H9 (cell line): ENCODE measurements around the gene GGTLC2. TPM values are rescaled to one million over a fixed set of nuclear protein-coding genes. Genes with fewer than 3 reads are reported as not detected.
"Not testable (repeated sequence)": the region's sequence is repeated elsewhere in the genome, so short reads cannot be mapped to it uniquely, and the experiment has no call there.

ENCODE experiments used
- DNase-seq: peaks from one replicate; pipeline ENCODE4 v3.0.0-alpha.2; 2017
- H2AFZ ChIP-seq: one replicate; pipeline ENCODE4 v1.6.1; 2013; ENCODE audit warnings: mild to moderate bottlenecking, low read length, control low read depth, moderate library complexity
- H2AK5ac ChIP-seq: 2 replicates; pipeline ENCODE4 v1.6.1; 2013; ENCODE audit warnings: low read length, control low read depth, mixed read lengths; ENCODE audit not compliant: insufficient read length
- H2BK120ac ChIP-seq: one replicate; pipeline ENCODE4 v1.6.1; 2013; ENCODE audit warnings: low read depth, mild to moderate bottlenecking, low read length, control low read depth, inconsistent platforms; ENCODE audit not compliant: poor library complexity, severe bottlenecking
- H2BK12ac ChIP-seq: 2 replicates; pipeline ENCODE4 v1.6.1; 2013; ENCODE audit warnings: low read length, control low read depth, mixed read lengths, low read depth; ENCODE audit not compliant: insufficient read length
- H2BK15ac ChIP-seq: 2 replicates; pipeline ENCODE4 v1.6.1; 2013; ENCODE audit warnings: low read depth, low read length, control low read depth
- H2BK20ac ChIP-seq: one replicate; pipeline ENCODE4 v1.6.1; 2013; ENCODE audit warnings: low read depth, mild to moderate bottlenecking, low read length, control low read depth, inconsistent platforms; ENCODE audit not compliant: poor library complexity, severe bottlenecking
- H2BK5ac ChIP-seq: 2 replicates; pipeline ENCODE4 v1.6.1; 2013; ENCODE audit warnings: low read length, control low read depth, mixed read lengths; ENCODE audit not compliant: insufficient read length
- H3K14ac ChIP-seq: 2 replicates; pipeline ENCODE4 v1.6.1; 2013; ENCODE audit warnings: low read length, control low read depth; ENCODE audit not compliant: insufficient read depth
- H3K18ac ChIP-seq: 2 replicates; pipeline ENCODE4 v1.6.1; 2013; ENCODE audit warnings: low read depth, mild to moderate bottlenecking, mixed read lengths, low read length, control low read depth; ENCODE audit not compliant: insufficient read length
- H3K23ac ChIP-seq: 2 replicates; pipeline ENCODE4 v1.6.1; 2013; ENCODE audit warnings: low read length, control low read depth, mixed read lengths, low read depth; ENCODE audit not compliant: insufficient read length
- H3K23me2 ChIP-seq: 2 replicates; pipeline ENCODE4 v1.6.1; 2013; ENCODE audit warnings: low read depth, mild to moderate bottlenecking, mixed read lengths, low read length, control low read depth; ENCODE audit not compliant: insufficient read length, poor library complexity, severe bottlenecking
- H3K27ac ChIP-seq: 2 replicates; pipeline ENCODE4 v1.5.1; 2013; ENCODE audit warnings: low read length, control low read depth, mixed read lengths, low read depth; ENCODE audit not compliant: insufficient read length
- H3K27me3 ChIP-seq: 2 replicates; pipeline ENCODE4 v1.6.1; 2013; ENCODE audit warnings: low read length, control low read depth, inconsistent platforms; ENCODE audit not compliant: insufficient read depth
- H3K4ac ChIP-seq: 2 replicates; pipeline ENCODE4 v1.6.1; 2013; ENCODE audit warnings: low read depth, mild to moderate bottlenecking, control low read depth, inconsistent platforms, low read length, moderate library complexity
- H3K4me1 ChIP-seq: 2 replicates; pipeline ENCODE4 v1.6.1; 2013; ENCODE audit warnings: low read length, control low read depth, inconsistent platforms; ENCODE audit not compliant: insufficient read depth
- H3K4me2 ChIP-seq: 2 replicates; pipeline ENCODE4 v1.6.1; 2013; ENCODE audit warnings: low read length, control low read depth, mixed read lengths; ENCODE audit not compliant: insufficient read length, insufficient read depth
- H3K56ac ChIP-seq: 2 replicates; pipeline ENCODE4 v1.6.1; 2013; ENCODE audit warnings: low read depth, mild to moderate bottlenecking, mixed read lengths, low read length, control low read depth; ENCODE audit not compliant: insufficient read length
- H3K79me1 ChIP-seq: 2 replicates; pipeline ENCODE4 v1.6.1; 2013; ENCODE audit warnings: low read depth, mild to moderate bottlenecking, moderate library complexity, low read length, control low read depth, inconsistent platforms; ENCODE audit not compliant: insufficient read depth, poor library complexity, severe bottlenecking
- H3K79me2 ChIP-seq: 2 replicates; pipeline ENCODE4 v1.6.1; 2013; ENCODE audit warnings: low read length, control low read depth, inconsistent platforms; ENCODE audit not compliant: insufficient read depth
- H3K9ac ChIP-seq: 2 replicates; pipeline ENCODE4 v1.6.1; 2013; ENCODE audit warnings: low read length, control low read depth, mixed read lengths; ENCODE audit not compliant: insufficient read length; ENCODE audit errors: extremely low read depth
- H3K9me3 ChIP-seq: one replicate; pipeline ENCODE4 v1.6.1; 2013; ENCODE audit warnings: low read depth, low read length, inconsistent platforms; ENCODE audit not compliant: control insufficient read depth
- H3T11ph ChIP-seq: one replicate; pipeline ENCODE4 v1.6.1; 2013; ENCODE audit warnings: mild to moderate bottlenecking, low read length, control low read depth, inconsistent platforms
- H4K20me1 ChIP-seq: one replicate; pipeline ENCODE4 v1.6.1; 2013; ENCODE audit not compliant: control insufficient read depth, insufficient read length, insufficient read depth
- H4K5ac ChIP-seq: 2 replicates; pipeline ENCODE4 v1.6.1; 2013; ENCODE audit warnings: low read depth, mild to moderate bottlenecking, mixed read lengths, low read length, control low read depth; ENCODE audit not compliant: insufficient read length
- H4K8ac ChIP-seq: replicated peaks from 2 replicates; pipeline ENCODE4 v1.6.1; 2013; ENCODE audit warnings: low read length, control low read depth, mixed read lengths, low read depth; ENCODE audit not compliant: insufficient read length
- H4K91ac ChIP-seq: 2 replicates; pipeline ENCODE4 v1.6.1; 2013; ENCODE audit warnings: low read depth, mild to moderate bottlenecking, moderate library complexity, mixed read lengths, low read length, control low read depth; ENCODE audit not compliant: insufficient read length
- H3K27ac Mint-ChIP-seq, 3 experiments: 2 replicates in 2 of 3; 3 replicates in 1 of 3; pipeline ENCODE4 v1.8.0; 2020 to 2021; ENCODE audit warnings: mixed read lengths in 3 of 3, mild to moderate bottlenecking in 1 of 3, moderate library complexity in 1 of 3
- H3K27me3 Mint-ChIP-seq: 2 replicates; pipeline ENCODE4 v1.8.0; 2021; ENCODE audit warnings: low read depth, mild to moderate bottlenecking, moderate library complexity, mixed read lengths
- H3K36me3 Mint-ChIP-seq, 3 experiments: 2 replicates in 2 of 3; 3 replicates in 1 of 3; pipeline ENCODE4 v1.8.0; 2020 to 2021; ENCODE audit warnings: low read depth in 3 of 3, mixed read lengths in 3 of 3; ENCODE audit not compliant: insufficient read depth in 1 of 3
- H3K4me1 Mint-ChIP-seq, 2 experiments: 2 replicates each; pipeline ENCODE4 v1.8.0; 2020; ENCODE audit warnings: mixed read lengths in 2 of 2
- H3K4me3 Mint-ChIP-seq, 2 experiments: 2 replicates in 1 of 2; 3 replicates in 1 of 2; pipeline ENCODE4 v1.8.0; 2020 to 2021; ENCODE audit warnings: mild to moderate bottlenecking in 2 of 2, mixed read lengths in 2 of 2, moderate library complexity in 1 of 2
- H3K9me3 Mint-ChIP-seq, 2 experiments: 2 replicates in 1 of 2; 3 replicates in 1 of 2; pipeline ENCODE4 v1.8.0; 2020; ENCODE audit warnings: mild to moderate bottlenecking in 2 of 2, mixed read lengths in 2 of 2, moderate library complexity in 1 of 2
- CTCF ChIP-seq: fragments of 200-600 bp; sonication (generic); conservative IDR thresholded peaks from 3 replicates; pipeline ENCODE4 v1.8.0; 2021; ENCODE audit warnings: antibody characterized with exemption, mild to moderate bottlenecking
- WGBS: extraction: QIAGEN DNeasy Blood & Tissue Kit; methylation state at CpG from one replicate; pipeline ENCODE4 v1.1.7; 2013; ENCODE audit warnings: missing lambda C conversion rate, low lambda C conversion rate, mixed read lengths; ENCODE audit not compliant: insufficient read length; ENCODE audit errors: extremely low coverage; 5-methylcytosine and 5-hydroxymethylcytosine counted together
- total RNA-seq: library from RNA; stranded (reverse); gene quantifications from 2 replicates; pipeline ENCODE4 v1.2.1, GENCODE V29; 2021

GGTLC2 gene
- total RNA-seq, 1 experiment from 2014 or later = not detected

- no peaks in the 10 kb centered on the region for H3K36me3 Mint-ChIP-seq
- TF ChIP-seq CTCF = no peak
These were observed 24.5 kb upstream of the GGTLC2 start for GRCh38 chr22:22619765-22620414.

GRCh38 chr22:22628546-22629495 lies 15.6 kb upstream of the GGTLC2 start:
- H3K27me3 ChIP-seq = not testable (repeated sequence)

More at GRCh38 chr22:22619765-22620414, 24.5 kb upstream of the GGTLC2 start:
- Mint-ChIP-seq H3K4me3 (no peak overlapping the region), H3K9me3 (peaks cover 4 to 5% of the 10 kb centered on the region in 2 experiments; a peak in 2 of 5 replicates), H3K4me1 (peaks cover 0 to 5% of the 10 kb centered on the region in 2 experiments; a peak in 1 of 4 replicates), H3K27me3 (peaks cover 95% of the 10 kb centered on the region), H3K27ac (no peak overlapping the region)
- H3K4me2 ChIP-seq = no peak overlapping the region
- no peak overlapping the region for H4K91ac ChIP-seq
- H3T11ph ChIP-seq = no peak overlapping the region
- H3K14ac ChIP-seq = no peak overlapping the region
- H4K20me1 ChIP-seq = no peaks in the 10 kb centered on the region
- H4K5ac ChIP-seq = no peak overlapping the region
- H2BK5ac ChIP-seq = no peak overlapping the region
- no peaks in the 10 kb centered on the region for H3K79me1 ChIP-seq
- H3K23ac ChIP-seq = no peak overlapping the region
- no peaks in the 10 kb centered on the region for H3K23me2 ChIP-seq
- no peak overlapping the region for H2BK20ac ChIP-seq
- no peak for DNase-seq
- no peak overlapping the region for H3K18ac ChIP-seq
- H3K27me3 ChIP-seq = peaks cover 16% of the 10 kb centered on the region; the same call in 1 of the 2 replicates
- H2AK5ac ChIP-seq = no peak overlapping the region
- H3K9me3 ChIP-seq = no peaks in the 10 kb centered on the region
- H4K8ac ChIP-seq = no peak overlapping the region
- H3K9ac ChIP-seq = no peak overlapping the region
- WGBS = no CpG with 5 or more reads among the region's 3 CpGs
- no peak overlapping the region for H2AFZ ChIP-seq
- H3K27ac ChIP-seq = no peak overlapping the region
- H2BK12ac ChIP-seq = no peak overlapping the region
- no peak overlapping the region for H2BK15ac ChIP-seq
- H3K56ac ChIP-seq = no peak overlapping the region
- H2BK120ac ChIP-seq = no peak overlapping the region
- no peak overlapping the region for H3K4ac ChIP-seq
- no peaks in the 10 kb centered on the region for H3K79me2 ChIP-seq
- H3K4me1 ChIP-seq = no peaks in the 10 kb centered on the region

More at GRCh38 chr22:22628546-22629495, 15.6 kb upstream of the GGTLC2 start:
- not testable (repeated sequence) for H3K9me3 Mint-ChIP-seq, H3K56ac ChIP-seq, H2BK12ac ChIP-seq, H3K4me3 Mint-ChIP-seq, H3K4ac ChIP-seq, H3K79me2 ChIP-seq, H3K4me1 Mint-ChIP-seq, H2AFZ ChIP-seq, H2BK15ac ChIP-seq, H3K9me3 ChIP-seq, H3K79me1 ChIP-seq, H3T11ph ChIP-seq, H3K23ac ChIP-seq, H4K91ac ChIP-seq, H2BK5ac ChIP-seq, DNase-seq, H3K4me2 ChIP-seq, H3K4me1 ChIP-seq, H3K18ac ChIP-seq, H3K14ac ChIP-seq, H3K23me2 ChIP-seq, H4K5ac ChIP-seq, H3K27ac Mint-ChIP-seq, H3K9ac ChIP-seq, H3K36me3 Mint-ChIP-seq, H4K20me1 ChIP-seq, H2AK5ac ChIP-seq, H3K27ac ChIP-seq, H4K8ac ChIP-seq, H2BK120ac ChIP-seq, H2BK20ac ChIP-seq
- no CpG with 5 or more reads among the region's 18 CpGs for WGBS
- peaks cover 69% of the 10 kb centered on the region for H3K27me3 Mint-ChIP-seq
